Measurements from ENCODE around the gene CDC42BPA.
A peak's percentile ranks its signal among the peaks of the same experiment; 100 is the strongest.

Gene CDC42BPA

DNA sequence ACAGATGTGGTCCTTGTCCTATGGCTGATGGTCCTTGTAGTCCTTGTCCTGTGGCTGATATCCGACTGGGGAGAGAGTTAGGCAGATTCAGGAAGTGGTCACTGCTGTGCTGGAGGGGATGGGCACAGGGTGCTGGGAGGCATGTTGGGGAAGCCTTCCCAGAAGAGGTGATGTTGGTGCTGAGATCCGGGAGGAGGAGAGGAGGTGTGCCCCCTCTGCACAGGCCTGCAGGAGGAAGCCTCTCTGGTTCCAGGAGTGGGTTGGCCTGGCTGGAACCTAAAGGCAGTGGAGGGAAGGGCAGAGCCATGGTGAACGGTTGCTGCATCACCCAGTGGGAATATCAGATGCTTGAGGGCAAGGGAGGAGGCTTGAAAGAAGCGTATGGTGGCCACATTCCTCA, 363.5 kb downstream of the CDC42BPA start:
- no peak for DNase-seq

DNA sequence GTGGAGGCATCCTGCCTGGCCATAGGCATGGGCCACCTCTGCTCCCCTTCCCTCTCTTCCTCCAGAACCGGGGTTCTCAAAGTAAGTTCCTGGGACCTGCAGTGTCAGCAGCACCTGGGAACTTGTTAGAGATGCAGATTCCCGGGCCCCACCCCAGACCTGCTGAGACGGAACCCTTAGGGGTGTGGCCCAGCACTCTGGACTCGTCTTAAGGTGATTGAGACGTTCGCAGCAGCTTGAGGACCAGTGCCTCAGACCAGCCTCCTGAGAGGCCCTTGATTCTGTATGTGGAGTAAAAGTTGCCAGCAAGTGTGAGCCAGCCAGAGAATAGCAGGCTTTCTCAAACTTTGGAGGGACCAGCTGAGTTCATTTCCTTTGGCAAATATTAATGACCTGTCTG, 364.0 kb downstream of the CDC42BPA start:
- DNase-seq = no peak

DNA sequence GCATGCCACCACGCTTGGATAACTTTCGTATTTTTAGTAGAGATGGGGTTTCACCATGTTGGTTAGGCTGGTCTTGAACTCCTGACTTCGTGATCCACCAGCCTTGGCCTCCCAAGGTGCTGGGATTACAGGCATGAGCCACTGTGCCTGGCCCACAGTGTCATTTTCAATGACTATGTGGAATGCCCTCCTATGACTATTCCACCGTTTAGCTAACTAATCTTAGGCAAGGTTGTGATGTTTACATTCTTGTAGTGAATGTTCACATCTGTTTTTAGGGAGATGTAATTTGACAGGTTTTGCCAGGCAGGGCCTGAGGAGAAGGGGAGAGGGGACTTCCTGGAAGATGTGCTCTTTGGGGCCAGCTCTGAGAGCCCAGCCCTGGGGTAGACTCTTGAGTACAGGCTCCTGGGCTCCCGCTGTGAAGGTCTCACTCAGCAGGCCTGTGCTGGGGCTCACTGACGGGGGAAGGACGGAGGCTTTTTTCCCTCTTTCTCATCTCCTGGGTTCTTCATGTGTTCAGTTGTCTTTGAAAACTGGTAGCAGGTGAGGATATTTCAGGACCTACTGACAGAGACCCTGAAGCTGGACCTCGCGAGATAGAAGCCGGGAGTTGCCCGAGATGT, 365.0 kb downstream of the CDC42BPA start:
- no peak for DNase-seq

DNA sequence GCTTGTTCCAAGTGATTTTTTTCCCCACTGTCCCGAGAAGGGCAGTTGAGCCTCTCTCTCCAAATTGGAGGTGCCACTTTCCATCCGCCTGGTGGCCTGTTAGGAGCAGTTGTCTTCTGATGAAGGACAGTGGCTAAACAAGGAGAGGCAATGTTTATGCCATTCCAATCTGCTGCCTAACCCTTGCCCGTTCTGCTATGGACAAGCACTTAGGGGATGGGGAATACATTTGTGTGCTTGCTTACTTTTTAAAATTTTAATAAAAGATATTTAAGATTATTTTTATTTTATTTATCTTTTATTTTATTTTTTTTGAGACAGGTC, 366.2 kb downstream of the CDC42BPA start:
- DNase-seq = no peak

DNA sequence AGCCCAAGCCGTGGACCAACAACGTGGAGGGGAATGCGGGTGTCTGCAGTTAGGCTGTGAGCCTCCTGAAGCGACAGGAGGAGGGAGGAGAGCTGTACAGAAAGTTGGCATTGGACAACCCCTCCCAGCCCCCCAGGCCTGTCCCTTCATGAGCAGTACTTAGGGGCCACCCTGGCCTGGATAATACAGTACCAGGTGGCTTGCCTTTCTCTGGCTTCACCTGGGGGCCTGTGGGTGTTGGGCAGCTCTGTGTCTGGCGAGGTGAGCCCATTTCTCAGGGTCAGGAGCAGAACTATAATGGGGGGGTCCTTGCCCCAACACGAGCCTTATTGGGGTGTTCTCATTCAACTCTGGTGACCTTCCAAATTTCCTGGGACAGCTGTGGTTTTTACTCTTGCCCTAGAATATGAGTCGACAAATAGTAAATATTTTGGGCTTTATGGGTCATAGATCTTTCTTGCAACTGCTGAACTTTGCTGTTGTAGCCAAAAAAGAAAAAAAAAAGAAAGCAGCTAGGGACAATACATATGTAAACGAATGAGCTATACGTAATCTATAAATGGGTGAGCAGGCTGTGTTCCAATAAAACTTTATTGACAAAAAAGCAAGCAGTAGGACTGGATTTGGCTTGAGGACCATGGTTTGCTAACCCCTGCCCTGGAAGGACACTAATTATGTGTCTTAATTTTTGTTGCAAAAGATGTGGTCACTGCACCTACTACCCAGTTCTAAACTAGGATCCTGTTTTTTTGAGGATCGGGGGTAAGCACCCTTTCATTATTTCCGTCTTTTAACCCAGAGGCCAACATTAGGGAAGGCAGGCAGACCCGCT, 366.8 kb downstream of the CDC42BPA start:
- no peak for DNase-seq

DNA sequence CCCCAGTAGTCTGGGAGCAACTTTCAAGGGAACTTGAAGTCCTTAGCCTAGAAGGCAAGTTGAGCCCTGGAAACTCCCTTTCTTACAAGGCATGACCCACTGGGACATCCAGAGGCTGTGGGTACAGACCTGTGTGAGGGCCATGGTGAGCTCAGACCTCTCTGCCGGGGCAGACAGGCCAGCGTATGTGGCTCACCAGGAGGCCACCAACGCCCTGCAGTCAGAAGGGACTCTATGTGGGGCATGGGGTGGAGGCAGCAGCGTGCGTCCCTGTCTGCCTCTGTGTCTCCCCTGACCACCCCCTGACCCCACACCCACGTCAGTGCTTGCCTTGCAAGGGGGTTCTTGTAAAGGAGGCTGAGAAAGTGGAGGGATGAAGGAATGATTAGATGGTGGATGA, 367.4 kb downstream of the CDC42BPA start:
- no peak for DNase-seq

DNA sequence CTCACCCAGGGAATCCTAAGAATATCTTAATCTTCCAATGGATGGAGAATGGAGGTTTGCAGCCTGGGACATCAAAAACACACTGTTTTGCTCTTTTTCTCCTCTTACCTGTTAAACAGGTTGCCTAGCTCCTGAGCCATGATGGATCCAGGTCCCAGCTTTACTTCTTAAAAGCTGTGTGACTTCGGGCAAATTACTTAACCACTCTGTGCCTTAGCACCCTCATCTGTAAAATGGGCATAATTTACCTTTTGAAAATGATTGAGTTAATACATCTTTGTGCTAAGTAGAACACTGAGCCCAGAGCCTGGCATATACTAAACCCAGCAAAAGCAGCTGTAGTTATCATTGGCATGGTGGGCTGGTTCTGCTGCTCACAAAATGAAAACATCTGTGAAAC, 368.0 kb downstream of the CDC42BPA start:
- no peak for DNase-seq

DNA sequence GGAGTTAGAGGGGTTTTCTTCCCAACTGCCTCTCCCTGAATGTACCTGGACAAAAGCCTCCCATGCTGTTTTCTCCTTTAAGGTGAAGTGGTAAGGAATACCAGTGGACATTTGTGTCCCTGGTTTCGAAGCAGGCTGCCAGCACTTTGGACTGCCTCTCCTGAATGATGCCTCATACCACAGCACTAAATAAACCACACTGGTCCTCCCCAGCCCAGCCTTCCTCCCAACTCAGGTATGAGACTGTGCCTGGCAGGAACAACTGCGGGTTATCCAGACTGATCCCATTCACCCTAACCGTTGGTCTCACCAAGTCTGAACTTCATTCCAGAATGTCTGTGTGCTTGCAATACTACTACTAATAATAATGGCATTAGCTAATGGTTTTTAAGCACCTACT, 368.9 kb downstream of the CDC42BPA start:
- DNase-seq = no peak

DNA sequence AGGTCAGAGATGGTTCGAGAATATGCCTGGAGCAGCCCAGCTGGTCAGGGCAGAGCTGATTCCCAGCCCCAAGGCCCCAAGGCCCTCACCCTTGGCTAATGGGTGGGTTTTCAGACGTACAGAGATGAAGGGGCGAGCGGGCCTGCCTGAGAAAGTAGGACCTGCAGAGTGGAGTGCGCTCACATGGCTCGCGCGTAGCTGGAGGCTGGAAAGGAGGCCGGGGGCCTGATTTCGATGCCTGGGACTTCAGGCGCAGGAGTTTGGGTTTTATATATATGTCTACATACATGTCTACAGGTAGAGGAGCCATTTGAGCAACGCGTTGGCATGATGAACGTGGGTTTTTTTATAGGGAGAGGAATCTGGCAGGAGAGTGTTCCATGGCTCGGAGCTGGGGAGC, 369.3 kb downstream of the CDC42BPA start:
- no peak for DNase-seq

DNA sequence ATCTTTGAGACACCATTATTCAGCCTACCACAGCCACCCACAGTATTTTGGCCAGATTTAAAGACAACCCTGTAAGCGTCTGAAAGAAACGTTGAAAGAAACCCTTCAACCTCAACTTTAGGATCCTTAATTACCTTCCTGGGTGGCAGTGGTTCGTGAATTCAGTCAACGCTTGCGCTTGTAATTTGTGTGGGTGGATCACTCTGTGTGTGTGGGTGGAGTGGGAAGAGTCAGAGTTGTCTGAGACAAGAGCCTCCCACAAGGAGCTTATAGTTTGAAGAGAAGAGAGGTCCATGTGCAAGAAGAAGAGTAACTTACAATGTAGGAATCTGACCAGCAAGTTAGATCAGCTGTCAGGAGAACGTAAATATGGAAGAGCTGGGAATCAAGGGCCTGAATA, 369.8 kb downstream of the CDC42BPA start:
- no peak for DNase-seq

DNA sequence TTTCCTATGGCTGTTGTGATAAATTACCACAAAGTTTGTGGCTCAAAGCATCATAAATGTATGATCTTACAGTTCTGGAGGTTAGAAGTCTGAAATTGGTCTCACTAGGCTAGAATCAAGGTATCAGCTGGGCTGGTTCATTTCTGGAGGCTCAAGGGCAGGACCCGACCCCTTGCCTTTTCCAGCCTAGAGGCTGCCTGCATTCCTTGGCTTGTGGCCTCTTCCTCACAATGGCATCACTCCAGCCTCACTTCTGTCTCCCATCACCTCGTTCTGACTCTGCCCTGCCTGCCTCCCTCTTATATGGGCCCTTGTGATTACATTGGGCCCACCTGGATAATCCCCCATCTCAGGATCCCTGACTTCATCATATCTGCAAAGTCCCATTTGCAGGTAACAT, 370.2 kb downstream of the CDC42BPA start:
- DNase-seq = no peak

DNA sequence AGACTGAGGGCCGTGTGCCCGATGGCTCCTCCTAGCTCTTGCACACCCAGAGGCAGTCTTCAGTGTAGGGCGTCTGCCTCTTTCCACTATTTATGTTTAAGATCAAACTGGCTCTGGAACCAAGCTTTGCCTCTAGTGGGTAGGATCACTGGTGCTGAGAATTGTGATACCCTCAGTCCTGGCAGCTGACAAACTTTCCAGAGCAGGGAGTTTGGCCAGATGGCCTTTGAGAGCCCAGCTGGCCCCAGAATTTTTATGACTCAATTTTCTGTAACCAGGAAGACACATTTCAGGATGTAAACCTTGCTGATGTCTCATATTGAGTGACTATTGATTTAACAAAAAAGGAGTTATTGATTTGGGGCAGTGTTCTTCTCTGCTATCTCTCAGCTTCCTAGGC, 371.5 kb downstream of the CDC42BPA start:
- DNase-seq = no peak

DNA sequence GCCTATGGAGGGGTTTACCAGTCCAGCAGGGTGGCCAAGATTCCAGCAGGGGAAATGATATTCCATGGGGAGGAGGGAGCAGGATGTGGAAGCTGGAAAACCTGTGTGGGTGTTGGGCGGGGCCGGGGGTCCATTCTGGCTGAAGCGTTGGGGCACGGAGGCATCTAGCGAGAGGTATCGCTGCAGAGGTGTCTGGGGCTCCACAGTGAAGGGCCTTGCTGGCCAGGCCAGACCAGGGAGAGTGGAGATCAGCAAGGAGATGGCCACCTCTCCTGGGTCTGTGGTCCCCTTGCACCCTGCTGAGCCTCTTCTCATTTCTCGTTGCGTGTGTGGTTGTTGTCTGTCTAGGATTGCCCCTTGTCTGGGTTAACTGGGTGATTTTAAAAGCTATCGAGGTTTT, 372.0 kb downstream of the CDC42BPA start:
- DNase-seq = no peak

DNA sequence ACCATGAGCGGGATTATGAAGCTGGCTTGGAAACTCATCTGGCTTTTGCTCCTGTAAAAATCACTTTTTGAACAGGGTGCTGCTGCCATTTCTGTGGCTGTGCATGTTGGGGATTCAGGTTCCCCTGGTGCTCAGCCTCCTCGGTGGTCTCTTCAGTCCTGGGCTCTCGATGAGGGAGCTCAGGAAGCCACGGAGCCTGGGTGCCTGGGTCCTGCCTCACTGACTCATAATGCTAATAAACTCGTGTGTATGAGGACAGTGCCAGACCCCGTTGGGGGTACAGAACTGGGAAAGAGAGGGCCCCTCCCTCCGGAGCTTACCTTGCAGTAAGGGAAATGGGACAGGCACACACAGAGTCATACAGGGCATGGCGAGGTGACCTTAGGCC, 372.4 kb downstream of the CDC42BPA start:
- no peak for DNase-seq

DNA sequence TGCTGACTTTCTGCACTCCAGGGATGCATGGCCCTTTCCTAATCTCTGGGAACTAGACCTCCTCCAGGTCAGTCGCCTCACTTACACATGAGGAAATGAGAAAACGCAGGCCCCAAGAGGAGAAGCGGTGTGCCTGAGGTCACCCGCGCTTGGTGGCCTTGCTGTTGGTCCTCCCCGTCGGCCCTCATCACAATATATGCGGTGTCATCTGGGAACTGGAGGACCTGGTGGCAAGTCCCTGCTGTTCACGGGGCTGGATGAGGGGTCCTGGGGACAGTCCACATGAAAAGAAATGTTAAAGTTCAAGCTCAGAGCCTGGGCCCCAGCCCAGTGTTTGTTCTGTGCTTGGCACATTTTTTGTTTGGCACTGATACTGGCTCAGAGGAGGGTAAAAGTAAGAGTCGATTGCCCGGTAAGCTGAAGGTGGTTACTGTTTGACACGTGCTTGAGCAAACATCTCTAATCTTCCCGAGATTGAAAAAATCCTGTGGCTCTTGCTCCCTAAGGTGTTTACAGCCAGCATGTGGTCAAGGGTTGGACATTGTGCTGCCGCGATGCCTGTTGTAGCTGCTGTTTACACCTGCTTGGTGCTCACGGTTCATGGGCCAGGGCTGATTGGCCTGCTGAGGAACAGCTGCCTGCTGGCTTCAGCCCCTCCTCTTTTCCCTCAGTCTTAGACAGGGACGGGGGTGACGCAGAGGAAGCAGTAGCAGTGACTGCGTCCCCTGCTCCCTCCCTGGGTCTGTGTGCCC, 373.0 kb downstream of the CDC42BPA start:
- no peak for DNase-seq

DNA sequence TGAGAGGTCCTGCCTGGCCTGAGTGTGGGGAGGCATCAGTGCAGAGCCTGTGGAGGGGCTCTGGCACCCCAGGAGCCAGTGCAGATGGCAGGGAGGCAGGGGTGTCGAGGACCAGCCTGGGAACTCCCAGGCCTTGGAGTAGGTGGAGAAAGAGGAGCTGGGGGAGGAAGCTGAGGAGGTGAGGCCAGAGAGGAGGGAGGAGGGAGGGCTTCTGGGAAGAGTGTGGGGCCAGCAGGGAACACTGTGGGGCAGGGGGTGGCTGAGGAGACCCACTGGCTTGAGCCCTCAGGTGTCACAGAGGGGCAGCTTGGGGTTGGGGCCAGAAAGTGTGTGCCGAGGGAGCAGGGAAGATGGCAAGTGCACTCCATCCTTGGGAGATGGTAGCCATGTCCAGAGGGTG, 374.4 kb downstream of the CDC42BPA start:
- no peak for DNase-seq

DNA sequence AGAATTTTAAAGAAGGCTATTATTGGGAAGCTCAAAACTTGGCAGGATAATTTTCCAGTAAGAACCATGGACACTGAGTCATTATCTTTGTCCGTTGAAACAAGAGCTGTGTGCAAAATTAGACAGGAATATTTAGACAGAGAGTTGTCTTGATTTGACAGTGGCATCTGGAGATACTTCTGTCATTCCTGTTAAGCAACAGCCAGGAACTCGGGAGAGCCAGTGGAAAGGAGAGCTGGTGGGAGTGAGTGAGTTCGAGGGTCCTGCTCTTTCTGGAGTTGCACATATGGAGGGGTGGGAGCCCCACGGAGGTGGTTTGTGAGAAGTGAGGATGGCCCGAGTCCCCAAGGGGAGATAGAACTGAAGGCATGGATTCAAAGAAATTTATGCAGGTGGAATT, 375.1 kb downstream of the CDC42BPA start:
- no peak for DNase-seq

DNA sequence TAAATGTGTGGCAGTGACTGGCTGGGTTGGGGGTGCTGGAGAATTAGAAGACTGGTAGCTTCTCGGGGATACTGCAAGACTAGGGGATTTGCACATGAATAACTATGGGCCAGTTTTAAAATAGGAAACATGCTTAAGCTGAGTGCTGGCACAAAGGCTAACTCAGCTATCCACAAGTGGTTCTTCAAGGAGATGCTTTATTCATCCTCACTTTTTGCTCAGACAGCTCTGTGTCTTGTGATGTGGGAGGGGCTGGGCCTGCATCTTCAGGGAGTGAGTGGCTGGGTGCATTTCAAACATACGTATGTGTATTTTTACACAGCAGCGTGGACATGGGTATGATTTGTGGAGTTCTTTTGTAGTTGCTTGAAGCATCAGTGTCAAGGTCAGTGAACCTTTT, 375.9 kb downstream of the CDC42BPA start:
- no peak for DNase-seq

DNA sequence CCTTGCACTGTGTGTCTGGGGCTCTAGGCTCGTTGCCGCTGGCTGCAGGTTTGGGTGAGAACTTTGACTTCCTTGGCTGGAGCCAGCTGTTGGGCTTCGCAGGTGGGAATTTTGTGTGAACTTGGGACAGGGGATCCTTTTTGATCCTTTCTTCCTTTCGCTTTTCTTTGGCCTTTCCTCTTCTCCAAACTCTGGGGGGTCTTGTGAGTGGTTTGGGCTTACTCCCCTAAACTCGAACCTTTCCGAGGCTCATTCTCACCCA, 377.6 kb downstream of the CDC42BPA start:
- DNase-seq = no peak

DNA sequence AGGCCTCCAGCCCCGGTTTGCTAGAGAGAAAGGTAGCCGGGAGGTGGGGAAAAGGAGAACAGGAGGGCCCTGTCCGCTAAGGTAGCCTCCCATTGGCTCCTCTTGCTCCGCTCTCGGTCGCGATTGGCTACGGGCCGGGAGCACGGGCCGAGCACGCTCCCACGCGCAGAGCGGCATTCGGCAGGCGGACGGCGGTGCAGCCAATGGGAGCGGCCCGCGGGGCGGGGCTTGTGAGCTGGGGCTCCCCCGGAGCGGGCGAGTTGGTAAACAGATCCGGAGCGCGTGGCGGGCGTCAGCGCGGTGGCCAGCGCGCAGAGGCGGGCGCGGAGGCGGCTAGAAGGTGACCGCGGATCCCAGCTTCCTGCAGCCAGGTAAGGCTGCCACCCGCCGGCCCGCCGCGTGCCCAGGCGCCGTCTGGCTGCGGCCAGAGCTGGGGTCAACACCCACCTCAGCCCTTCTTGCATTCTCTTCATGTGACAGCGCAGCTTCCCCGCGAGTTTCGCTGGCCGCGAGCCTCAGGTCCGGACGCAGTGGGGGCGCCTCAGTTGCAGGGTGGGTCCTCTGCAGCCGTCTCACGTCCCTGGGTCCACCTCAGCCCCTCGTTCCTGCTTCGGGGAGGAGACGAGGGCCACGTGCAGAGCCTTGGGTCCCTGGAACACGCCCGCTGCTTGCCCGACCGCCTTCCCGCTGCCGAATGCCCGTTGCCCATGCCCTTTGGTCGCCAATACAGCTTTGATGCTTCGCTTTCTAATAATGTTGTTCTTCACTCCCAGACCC, 378.1 kb downstream of the CDC42BPA start, which contains the start of gene COQ8A:
TSS of gene COQ8A (plus strand) at position 266 of the 777 bp plus-strand sequence. CDS start 21,092 bp downstream, outside the sequence.
- peak; percentile 98 for DNase-seq
